SK-N-SH (cell line): ENCODE measurements around the gene GSK3A. TPM values are rescaled to one million over a fixed set of nuclear protein-coding genes. Genes with fewer than 3 reads are reported as not detected.

Experiments
- CTCF ChIA-PET: fragments of 300-600, 350-600 bp; formaldehyde crosslinking; extraction: SDS; loops from one replicate; lab custom pipeline; 2021; lab: Yijun Ruan, JAX
- POLR2A ChIA-PET: fragments of 350-600 bp; sonication (Branson Sonifier 250); formaldehyde crosslinking; extraction: SDS; loops from one replicate; lab custom pipeline; 2020; ENCODE audit warnings: antibody characterized with exemption, inconsistent platforms; lab: Yijun Ruan, JAX
- DNase-seq: peaks from one replicate; pipeline ENCODE4 v3.0.0; 2012
- H2AFZ ChIP-seq: fragments of 200-600 bp; sonication (generic); 2 replicates; pipeline ENCODE4 v1.8.1; 2016; ENCODE audit warnings: antibody characterized with exemption, mild to moderate bottlenecking, low read depth
- H3F3A ChIP-seq: fragments of 200-600 bp; sonication (generic); replicated peaks from 2 replicates; pipeline ENCODE3; 2016; ENCODE audit warnings: antibody characterized with exemption, mild to moderate bottlenecking; ENCODE audit not compliant: insufficient read depth
- H3K27ac ChIP-seq, 2 experiments: fragments of 200-500 bp in 1 of 2; fragments of 200-600 bp in 1 of 2; sonication (Bioruptor generic) in 1 of 2; sonication (generic), shearing (Covaris generic) in 1 of 2; 2 replicates each; pipeline versions ENCODE4 v1.5.1 to v1.6.1; 2014 to 2016; ENCODE audit warnings: low read depth in 2 of 2, inconsistent platforms in 1 of 2, low read length in 1 of 2, mild to moderate bottlenecking in 1 of 2, mixed read lengths in 1 of 2
- H3K27me3 ChIP-seq: fragments of 200-600 bp; sonication (generic), shearing (Covaris generic); 2 replicates; pipeline ENCODE4 v1.6.1; 2016; ENCODE audit warnings: mixed run types; ENCODE audit not compliant: insufficient read depth
- H3K36me3 ChIP-seq, 2 experiments: fragments of 200-500 bp in 1 of 2; fragments of 200-600 bp in 1 of 2; sonication (Bioruptor generic) in 1 of 2; sonication (generic) in 1 of 2; replicated peaks in 1 of 2; 2 replicates each; pipeline versions ENCODE3 to v1.5.1; 2014 to 2016; ENCODE audit warnings: low read length in 1 of 2, mild to moderate bottlenecking in 1 of 2; ENCODE audit not compliant: insufficient read depth in 2 of 2, control insufficient read depth in 1 of 2
- H3K4me1 ChIP-seq, 2 experiments: fragments of 200-500 bp in 1 of 2; fragments of 200-600 bp in 1 of 2; sonication (Bioruptor generic) in 1 of 2; sonication (generic), shearing (Covaris generic) in 1 of 2; 2 replicates each; pipeline versions ENCODE4 v1.5.1 to v1.6.1; 2014 to 2016; ENCODE audit warnings: low read depth in 1 of 2, low read length in 1 of 2, mixed run types in 1 of 2; ENCODE audit not compliant: insufficient read depth in 2 of 2, control insufficient read depth in 1 of 2
- H3K4me2 ChIP-seq: fragments of 200-600 bp; sonication (generic), shearing (Covaris generic); 2 replicates; pipeline ENCODE4 v1.6.1; 2017; ENCODE audit warnings: mixed run types
- H3K4me3 ChIP-seq, 2 experiments: fragments of 200-500 bp in 1 of 2; fragments of 200-600 bp in 1 of 2; sonication (Bioruptor generic) in 1 of 2; sonication (generic), shearing (Covaris generic) in 1 of 2; 2 replicates each; pipeline versions ENCODE4 v1.5.1 to v1.8.1; 2014 to 2016; ENCODE audit warnings: low read depth in 2 of 2, inconsistent platforms in 1 of 2, low read length in 1 of 2, mild to moderate bottlenecking in 1 of 2, mixed read lengths in 1 of 2, moderate library complexity in 1 of 2
- H3K79me2 ChIP-seq: fragments of 200-600 bp; sonication (generic); 2 replicates; pipeline ENCODE4 v1.8.1; 2017; ENCODE audit warnings: mild to moderate bottlenecking; ENCODE audit not compliant: insufficient read depth
- H3K9ac ChIP-seq: fragments of 200-600 bp; sonication (generic); 2 replicates; pipeline ENCODE4 v1.6.1; 2017; ENCODE audit warnings: mixed run types
- H3K9me2 ChIP-seq: fragments of 200-600 bp; sonication (generic); 2 replicates; pipeline ENCODE4 v1.6.1; 2017; ENCODE audit warnings: mixed run types
- H3K9me3 ChIP-seq: fragments of 200-600 bp; sonication (generic); 2 replicates; pipeline ENCODE4 v1.6.1; 2017; ENCODE audit warnings: mixed run types, mild to moderate bottlenecking, moderate library complexity
- H4K20me1 ChIP-seq: fragments of 200-600 bp; sonication (generic); 2 replicates; pipeline ENCODE4 v1.6.1; 2017; ENCODE audit warnings: mild to moderate bottlenecking, mixed run types; ENCODE audit not compliant: insufficient read depth
- CHD2 ChIP-seq: fragments of 150-350 bp; IDR thresholded peaks from 2 replicates; pipeline ENCODE4 v1.6.1; 2018; ENCODE audit warnings: low read length; ENCODE audit not compliant: partially characterized antibody
- ELF1 ChIP-seq: IDR thresholded peaks from 2 replicates; pipeline ENCODE4 v1.4.0; 2012
- EP300 ChIP-seq, 2 experiments: IDR thresholded peaks; 2 replicates each; pipeline versions ENCODE4 v1.4.0 to v1.6.1; 2012; ENCODE audit warnings: borderline replicate concordance in 1 of 2, low read depth in 1 of 2, low read length in 1 of 2
- FOXM1 ChIP-seq: IDR thresholded peaks from 2 replicates; pipeline ENCODE4 v1.4.0; 2012; ENCODE audit warnings: low read depth, mild to moderate bottlenecking
- GABPA ChIP-seq: IDR thresholded peaks from 2 replicates; pipeline ENCODE4 v1.4.0; 2012; ENCODE audit warnings: low read depth, mild to moderate bottlenecking
- GATA2 ChIP-seq: sonication (generic); formaldehyde crosslinking; IDR thresholded peaks from 2 replicates; pipeline ENCODE4 v1.5.0; 2020; ENCODE audit warnings: mild to moderate bottlenecking, missing genetic modification reagents
- JUND ChIP-seq: IDR thresholded peaks from 2 replicates; pipeline ENCODE4 v1.4.0; 2012
- MEF2A ChIP-seq: IDR thresholded peaks from 2 replicates; pipeline ENCODE4 v1.4.0; 2012; ENCODE audit warnings: low read depth, borderline replicate concordance
- MXI1 ChIP-seq: IDR thresholded peaks from 2 replicates; pipeline ENCODE4 v1.6.1; 2012; ENCODE audit warnings: mild to moderate bottlenecking, low read depth, low read length, improper control_type of control experiment
- NFIC ChIP-seq: IDR thresholded peaks from 2 replicates; pipeline ENCODE4 v1.4.0; 2012; ENCODE audit warnings: borderline replicate concordance
- POLR2AphosphoS5 ChIP-seq: IDR thresholded peaks from 2 replicates; pipeline ENCODE4 v1.6.1; 2012; ENCODE audit warnings: low read depth, low read length
- RAD21 ChIP-seq: IDR thresholded peaks from 2 replicates; pipeline ENCODE4 v1.6.1; 2012; ENCODE audit warnings: mild to moderate bottlenecking, low read length
- RFX5 ChIP-seq: IDR thresholded peaks from 2 replicates; pipeline ENCODE4 v1.6.1; 2012; ENCODE audit warnings: mild to moderate bottlenecking, improper control_type of control experiment, low read length
- RXRA ChIP-seq: IDR thresholded peaks from 2 replicates; pipeline ENCODE4 v1.4.0; 2012; ENCODE audit warnings: low read depth, mild to moderate bottlenecking, borderline replicate concordance
- SMC3 ChIP-seq: IDR thresholded peaks from 2 replicates; pipeline ENCODE4 v1.6.1; 2012; ENCODE audit warnings: low read depth, low read length, improper control_type of control experiment
- TEAD4 ChIP-seq: IDR thresholded peaks from 2 replicates; pipeline ENCODE4 v1.4.0; 2012; ENCODE audit warnings: mild to moderate bottlenecking, borderline replicate concordance; ENCODE audit not compliant: insufficient read depth
- WGBS: methylation state at CpG from one replicate; pipeline ENCODE4 v1.1.6; 2017; ENCODE audit warnings: low lambda C conversion rate; 5-methylcytosine and 5-hydroxymethylcytosine counted together
- polyA plus RNA-seq, 3 experiments: library from polyadenylated mRNA; depleted of rRNA; stranded (reverse); fragments of >200 nt; gene quantifications; 2 replicates each; pipeline ENCODE4 v1.2.3, GENCODE V29; 2012
- TF ChIP-seq, protein P1 (sequence below): IDR thresholded peaks from 2 replicates; pipeline ENCODE4 v1.4.0; 2012; ENCODE audit warnings: low read depth, borderline replicate concordance
- TF ChIP-seq, protein P2 (sequence below): IDR thresholded peaks from 2 replicates; pipeline ENCODE4 v1.4.0; 2012; ENCODE audit warnings: low read depth
- TF ChIP-seq, protein P3 (sequence below): IDR thresholded peaks from 2 replicates; pipeline ENCODE4; 2012
- TF ChIP-seq, protein P4 (sequence below): fragments of 150-350 bp; IDR thresholded peaks from 2 replicates; pipeline ENCODE4 v1.6.1; 2016; ENCODE audit warnings: mild to moderate bottlenecking, low read depth, low read length
- TF ChIP-seq, protein P5 (sequence below): IDR thresholded peaks from 2 replicates; pipeline ENCODE4 v1.4.0; 2012; ENCODE audit warnings: low read depth, borderline replicate concordance

The GSK3A gene
- polyA plus RNA-seq, 1 of the 3 experiments (the other 2 are of a cell fraction), result 42.1 TPM

DNA sequence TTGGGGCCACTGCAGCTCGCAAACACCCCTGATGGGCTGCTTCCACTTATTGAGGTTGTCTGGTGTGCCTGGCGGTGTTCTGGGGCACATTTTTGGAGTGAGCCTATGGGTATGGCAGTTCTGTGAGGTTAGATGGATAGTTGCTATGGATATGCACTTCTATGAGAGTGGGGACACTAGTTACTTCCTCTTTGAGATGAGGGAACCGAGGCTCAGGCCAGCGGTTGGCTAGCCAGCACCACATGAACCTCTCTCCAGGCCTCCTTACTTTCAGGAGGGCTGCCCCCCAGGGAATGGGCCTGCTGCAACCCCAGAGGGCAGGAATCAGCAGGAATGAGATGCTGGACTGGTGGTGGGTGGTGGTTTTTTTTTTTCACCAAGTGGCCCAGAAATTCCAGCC, 46.0 kb upstream of the GSK3A start (continued):
- TF ChIP-seq GABPA (no peak), RFX5 (no peak), MXI1 (no peak)
- TF ChIP-seq, all 33 proteins: peak for 0

DNA sequence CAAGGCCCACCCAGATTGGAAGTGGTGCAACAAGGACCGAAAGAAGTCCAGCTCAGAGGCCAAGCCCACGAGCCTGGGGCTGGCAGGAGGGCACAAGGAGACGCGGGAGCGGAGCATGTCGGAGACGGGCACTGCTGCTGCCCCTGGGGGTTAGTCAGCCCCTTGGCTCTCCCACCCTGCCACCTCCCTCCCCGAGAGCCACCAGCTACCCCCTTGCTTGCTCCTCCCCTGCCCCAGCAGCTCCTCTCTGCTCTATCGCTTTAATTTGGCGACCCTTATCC, 45.4 kb upstream of the GSK3A start:
- Histone ChIP-seq H3K9me2 (no peaks in the 10 kb centered on the region), H3K4me3 (no peak overlapping the region), H3K4me1 (peaks cover 18 to 31% of the 10 kb centered on the region in 2 experiments), H3K36me3 (peaks cover 30 to 61% of the 10 kb centered on the region in 2 experiments), H3K27ac (no peak overlapping the region), H3K4me2 (no peak overlapping the region), H3K27me3 (no peaks in the 10 kb centered on the region), H4K20me1 (peaks cover 24% of the 10 kb centered on the region), H3K9ac (no peak overlapping the region), H3F3A (peaks cover 6% of the 10 kb centered on the region), H3K9me3 (no peaks in the 10 kb centered on the region), H2AFZ (no peak overlapping the region), H3K79me2 (peaks cover 44% of the 10 kb centered on the region)
- POLR2A ChIA-PET, result interaction anchor here (1.5 kb wide), 1 partner anchor 41 kb away, joined by 4 read pairs; no protein-coding TSS in a partner anchor
- CTCF ChIA-PET, result interaction anchor here (0.9 to 2.7 kb wide), 5 partner anchors 8 to 43 kb away, joined by 3 to 11 read pairs (median 4); partner anchors contain the start of genes PAFAH1B3 and PRR19
- 94% methylated on average over 10 of the region's 10 CpGs for WGBS
- TF ChIP-seq FOXM1, result no peak
- TF ChIP-seq, protein P1, sequence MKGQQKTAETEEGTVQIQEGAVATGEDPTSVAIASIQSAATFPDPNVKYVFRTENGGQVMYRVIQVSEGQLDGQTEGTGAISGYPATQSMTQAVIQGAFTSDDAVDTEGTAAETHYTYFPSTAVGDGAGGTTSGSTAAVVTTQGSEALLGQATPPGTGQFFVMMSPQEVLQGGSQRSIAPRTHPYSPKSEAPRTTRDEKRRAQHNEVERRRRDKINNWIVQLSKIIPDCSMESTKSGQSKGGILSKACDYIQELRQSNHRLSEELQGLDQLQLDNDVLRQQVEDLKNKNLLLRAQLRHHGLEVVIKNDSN, result no peak
- TF ChIP-seq MXI1, result no peak
- TF ChIP-seq, protein P2, sequence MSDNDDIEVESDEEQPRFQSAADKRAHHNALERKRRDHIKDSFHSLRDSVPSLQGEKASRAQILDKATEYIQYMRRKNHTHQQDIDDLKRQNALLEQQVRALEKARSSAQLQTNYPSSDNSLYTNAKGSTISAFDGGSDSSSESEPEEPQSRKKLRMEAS, result no peak
- no peak for TF ChIP-seq RAD21
- TF ChIP-seq SMC3, result no peak
- TF ChIP-seq ELF1, result no peak
- no peak for TF ChIP-seq GATA2 (CRISPR knock-in tag)
- TF ChIP-seq, protein P3, sequence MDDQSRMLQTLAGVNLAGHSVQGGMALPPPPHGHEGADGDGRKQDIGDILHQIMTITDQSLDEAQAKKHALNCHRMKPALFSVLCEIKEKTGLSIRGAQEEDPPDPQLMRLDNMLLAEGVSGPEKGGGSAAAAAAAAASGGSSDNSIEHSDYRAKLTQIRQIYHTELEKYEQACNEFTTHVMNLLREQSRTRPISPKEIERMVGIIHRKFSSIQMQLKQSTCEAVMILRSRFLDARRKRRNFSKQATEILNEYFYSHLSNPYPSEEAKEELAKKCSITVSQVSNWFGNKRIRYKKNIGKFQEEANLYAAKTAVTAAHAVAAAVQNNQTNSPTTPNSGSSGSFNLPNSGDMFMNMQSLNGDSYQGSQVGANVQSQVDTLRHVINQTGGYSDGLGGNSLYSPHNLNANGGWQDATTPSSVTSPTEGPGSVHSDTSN, result no peak
- no peak for TF ChIP-seq POLR2AphosphoS5
- no peak for TF ChIP-seq EP300 (IDR thresholded peaks at IDR 0.05; ENCODE audit: borderline replicate concordance in 1 of 2, low read depth in 1 of 2, low read length in 1 of 2)
- no peak for TF ChIP-seq CHD2
- TF ChIP-seq, protein P4, sequence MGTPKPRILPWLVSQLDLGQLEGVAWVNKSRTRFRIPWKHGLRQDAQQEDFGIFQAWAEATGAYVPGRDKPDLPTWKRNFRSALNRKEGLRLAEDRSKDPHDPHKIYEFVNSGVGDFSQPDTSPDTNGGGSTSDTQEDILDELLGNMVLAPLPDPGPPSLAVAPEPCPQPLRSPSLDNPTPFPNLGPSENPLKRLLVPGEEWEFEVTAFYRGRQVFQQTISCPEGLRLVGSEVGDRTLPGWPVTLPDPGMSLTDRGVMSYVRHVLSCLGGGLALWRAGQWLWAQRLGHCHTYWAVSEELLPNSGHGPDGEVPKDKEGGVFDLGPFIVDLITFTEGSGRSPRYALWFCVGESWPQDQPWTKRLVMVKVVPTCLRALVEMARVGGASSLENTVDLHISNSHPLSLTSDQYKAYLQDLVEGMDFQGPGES, result no peak
- TF ChIP-seq, protein P5, sequence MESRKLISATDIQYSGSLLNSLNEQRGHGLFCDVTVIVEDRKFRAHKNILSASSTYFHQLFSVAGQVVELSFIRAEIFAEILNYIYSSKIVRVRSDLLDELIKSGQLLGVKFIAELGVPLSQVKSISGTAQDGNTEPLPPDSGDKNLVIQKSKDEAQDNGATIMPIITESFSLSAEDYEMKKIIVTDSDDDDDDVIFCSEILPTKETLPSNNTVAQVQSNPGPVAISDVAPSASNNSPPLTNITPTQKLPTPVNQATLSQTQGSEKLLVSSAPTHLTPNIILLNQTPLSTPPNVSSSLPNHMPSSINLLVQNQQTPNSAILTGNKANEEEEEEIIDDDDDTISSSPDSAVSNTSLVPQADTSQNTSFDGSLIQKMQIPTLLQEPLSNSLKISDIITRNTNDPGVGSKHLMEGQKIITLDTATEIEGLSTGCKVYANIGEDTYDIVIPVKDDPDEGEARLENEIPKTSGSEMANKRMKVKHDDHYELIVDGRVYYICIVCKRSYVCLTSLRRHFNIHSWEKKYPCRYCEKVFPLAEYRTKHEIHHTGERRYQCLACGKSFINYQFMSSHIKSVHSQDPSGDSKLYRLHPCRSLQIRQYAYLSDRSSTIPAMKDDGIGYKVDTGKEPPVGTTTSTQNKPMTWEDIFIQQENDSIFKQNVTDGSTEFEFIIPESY, result no peak
- TF ChIP-seq GABPA, result no peak
- TF ChIP-seq MEF2A, result no peak
- no peak for TF ChIP-seq RXRA
- no peak for TF ChIP-seq TEAD4
- no peak for TF ChIP-seq NFIC
- no peak for TF ChIP-seq JUND
- no peak for DNase-seq
